K562 (cell line): ENCODE data around the gene RAE1. TPM values are rescaled to one million over a fixed set of nuclear protein-coding genes. Genes with fewer than 3 reads are reported as not detected.
A peak's percentile ranks its signal among the peaks of the same experiment; 100 is the strongest.

Experiments
- BACH1 ChIP-seq: fragments of 200-800 bp; sonication (Bioruptor generic); IDR thresholded peaks from 2 replicates; pipeline ENCODE4 v1.6.1; 2016; ENCODE audit warnings: missing genetic modification characterization, missing compliant biosample characterization
- BDP1 ChIP-seq: IDR thresholded peaks from 3 replicates; pipeline ENCODE4 v1.6.1; 2011; ENCODE audit not compliant: insufficient read length, insufficient read depth
- ESRRA ChIP-seq: fragments of 450-650 bp; IDR thresholded peaks from 2 replicates; pipeline ENCODE4 v1.6.1; 2014; ENCODE audit warnings: low read depth, mild to moderate bottlenecking, moderate library complexity, borderline replicate concordance
- HNRNPUL1 ChIP-seq: fragments of 200-400 bp; formaldehyde crosslinking; IDR thresholded peaks from 2 replicates; pipeline ENCODE4 v1.6.1; 2017; ENCODE audit warnings: low read length
- KDM4B ChIP-seq, 2 experiments: fragments of 450-650 bp in 1 of 2; sonication (generic) in 1 of 2; IDR thresholded peaks; 2 replicates each; pipeline ENCODE4 v1.6.1; 2016 to 2017; ENCODE audit warnings: borderline replicate concordance in 2 of 2, antibody characterized with exemption in 1 of 2, low read depth in 1 of 2, mild to moderate bottlenecking in 1 of 2
- MEIS2 ChIP-seq: fragments of 450-650 bp; IDR thresholded peaks from 2 replicates; pipeline ENCODE4 v1.6.1; 2014; ENCODE audit warnings: mild to moderate bottlenecking; ENCODE audit not compliant: partially characterized antibody
- NFE2L1 ChIP-seq: fragments of 450-650 bp; IDR thresholded peaks from 2 replicates; pipeline ENCODE4 v1.6.1; 2016; ENCODE audit warnings: missing genetic modification characterization, low read depth, mild to moderate bottlenecking, missing compliant biosample characterization, moderate library complexity, borderline replicate concordance
- NUFIP1 ChIP-seq: fragments of 450-650 bp; IDR thresholded peaks from 2 replicates; pipeline ENCODE4 v1.6.1; 2018; ENCODE audit not compliant: partially characterized antibody
- POLR2H ChIP-seq: IDR thresholded peaks from 2 replicates; pipeline ENCODE4 v1.6.1; 2016; ENCODE audit warnings: missing genetic modification characterization, low read depth, mild to moderate bottlenecking, control low read depth, missing compliant biosample characterization, moderate library complexity
- SRF ChIP-seq, 2 experiments: fragments of 250-450, 450-650 bp in 1 of 2; sonication (Bioruptor Pico) in 1 of 2; sonication (generic) in 1 of 2; formaldehyde crosslinking; IDR thresholded peaks; 2 replicates each; pipeline versions ENCODE4 v1.5.0 to v1.5.1; 2020 to 2022; ENCODE audit warnings: mild to moderate bottlenecking in 1 of 2, missing genetic modification reagents in 1 of 2
- ZNF124 ChIP-seq: sonication (generic); formaldehyde crosslinking; IDR thresholded peaks from 2 replicates; pipeline ENCODE4 v1.8.1; 2022; ENCODE audit warnings: missing genetic modification reagents
- polyA plus RNA-seq, 8 experiments: library from polyadenylated mRNA; depleted of rRNA in 4 of 8; stranded (reverse) in 5 of 8; unstranded in 3 of 8; fragments of >200 nt; fragmentation: Nextera tagmentation in 2 of 8; fragmentation: Illumina TruSeq in 1 of 8; extraction: Ambion mirVana in 2 of 8; extraction: Trizol in 1 of 8; gene quantifications; 2 replicates each; pipeline versions ENCODE4 v1.2.1 to v1.2.3, GENCODE V29; 2011 to 2014; ENCODE audit warnings: inconsistent platforms in 1 of 8, missing spikeins in 1 of 8
- total RNA-seq, 7 experiments: library from RNA; depleted of rRNA in 6 of 7; stranded (reverse); fragments of >200 nt in 6 of 7; fragmentation: Illumina TruSeq in 2 of 7; extraction: Trizol in 2 of 7; gene quantifications; 2 replicates each; pipeline versions ENCODE4 v1.2.1 to v1.2.3, GENCODE V29; 2011 to 2021; ENCODE audit warnings: low replicate concordance in 1 of 7
- TF ChIP-seq, protein P1 (sequence below), 2 experiments: fragments of 450-650 bp in 1 of 2; sonication (generic) in 1 of 2; formaldehyde crosslinking in 1 of 2; IDR thresholded peaks in 1 of 2; conservative IDR thresholded peaks in 1 of 2; 2 replicates each; pipeline versions ENCODE4 v1.6.1 to v1.8.1; 2016 to 2023; ENCODE audit warnings: mild to moderate bottlenecking in 2 of 2, moderate library complexity in 2 of 2, inconsistent platforms in 1 of 2, missing genetic modification reagents in 1 of 2
- TF ChIP-seq, protein P2 (sequence below): sonication (generic); formaldehyde crosslinking; IDR thresholded peaks from 2 replicates; pipeline ENCODE4 v1.9.0; 2022; ENCODE audit warnings: mild to moderate bottlenecking, missing genetic modification reagents
- TF ChIP-seq, protein P3 (sequence below): sonication (generic); formaldehyde crosslinking; IDR thresholded peaks from 2 replicates; pipeline ENCODE4 v1.8.1; 2023; ENCODE audit warnings: mild to moderate bottlenecking, missing genetic modification reagents, moderate library complexity

RAE1 gene
- total and polyA plus RNA-seq, 9 of the 15 experiments (the other 6 are each of a cell fraction or from before 2014, with no cell fraction given) = 33.7 to 248 (median 77.7) TPM

DNA sequence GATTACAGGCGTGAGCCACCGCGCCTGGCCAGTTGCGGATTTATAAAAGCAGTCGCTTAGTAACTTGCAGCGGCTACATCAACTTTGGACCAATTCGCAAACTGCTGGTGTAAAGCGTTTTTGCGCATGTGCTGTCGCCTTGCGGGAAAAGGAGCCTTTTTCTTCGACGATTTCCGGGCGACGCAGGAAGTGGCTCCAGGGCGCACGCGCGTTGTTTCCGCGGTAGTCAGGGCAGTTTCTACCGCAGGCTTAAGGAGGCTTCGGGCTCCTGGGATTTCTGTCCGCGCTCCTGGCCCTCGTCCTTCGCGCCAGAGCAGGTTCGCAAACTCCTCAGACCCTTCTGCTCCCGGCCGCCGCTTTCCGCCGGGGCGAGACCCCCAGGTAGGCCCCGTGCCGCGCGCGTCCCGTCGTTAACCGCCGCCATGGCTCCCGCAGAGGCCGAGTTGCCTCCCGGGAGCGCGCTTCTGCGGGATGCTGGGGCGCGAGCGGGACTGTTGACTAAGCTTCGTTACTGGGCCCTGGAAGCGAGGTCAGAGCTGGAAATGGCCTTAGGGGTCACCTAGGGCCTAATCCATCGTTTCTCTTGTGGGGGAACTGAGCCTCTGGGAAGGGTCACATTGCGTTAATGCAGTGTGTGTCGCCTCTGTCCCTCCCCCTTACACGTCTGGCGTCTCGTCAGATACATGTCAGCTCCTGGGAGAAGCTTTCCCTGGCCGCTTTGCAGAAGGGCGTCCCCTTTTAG, at the start of gene RAE1 (continued):
- TF ChIP-seq, protein P1, sequence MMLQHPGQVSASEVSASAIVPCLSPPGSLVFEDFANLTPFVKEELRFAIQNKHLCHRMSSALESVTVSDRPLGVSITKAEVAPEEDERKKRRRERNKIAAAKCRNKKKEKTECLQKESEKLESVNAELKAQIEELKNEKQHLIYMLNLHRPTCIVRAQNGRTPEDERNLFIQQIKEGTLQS (IDR thresholded peaks at IDR 0.05) = no peak
- TF ChIP-seq, protein P1 (CRISPR knock-in tag; conservative IDR thresholded peaks at IDR 0.05) = 0 out of 2 replicates have a peak, but pooled peaks have one; percentile 33
- no peak for TF ChIP-seq KDM4B (IDR thresholded peaks at IDR 0.05; ENCODE audit: borderline replicate concordance in 2 of 2, low read depth in 1 of 2)
- TF ChIP-seq NUFIP1 = no peak
- TF ChIP-seq BACH1 (tag) = no peak
- TF ChIP-seq NFE2L1 (tag) = no peak
- no peak for TF ChIP-seq BDP1
- no peak; the same call in 1 of the 2 replicates for TF ChIP-seq ESRRA
- TF ChIP-seq SRF (CRISPR knock-in tag; IDR thresholded peaks at IDR 0.05) = peak in 1 of 2 experiments; percentile 44; a peak in 1 of 4 replicates
- TF ChIP-seq, protein P2, sequence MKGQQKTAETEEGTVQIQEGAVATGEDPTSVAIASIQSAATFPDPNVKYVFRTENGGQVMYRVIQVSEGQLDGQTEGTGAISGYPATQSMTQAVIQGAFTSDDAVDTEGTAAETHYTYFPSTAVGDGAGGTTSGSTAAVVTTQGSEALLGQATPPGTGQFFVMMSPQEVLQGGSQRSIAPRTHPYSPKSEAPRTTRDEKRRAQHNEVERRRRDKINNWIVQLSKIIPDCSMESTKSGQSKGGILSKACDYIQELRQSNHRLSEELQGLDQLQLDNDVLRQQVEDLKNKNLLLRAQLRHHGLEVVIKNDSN (CRISPR knock-in tag) = no peak
- TF ChIP-seq ZNF124 (CRISPR knock-in tag) = no peak
- peak; percentile 32 for TF ChIP-seq MEIS2
- TF ChIP-seq, protein P3, sequence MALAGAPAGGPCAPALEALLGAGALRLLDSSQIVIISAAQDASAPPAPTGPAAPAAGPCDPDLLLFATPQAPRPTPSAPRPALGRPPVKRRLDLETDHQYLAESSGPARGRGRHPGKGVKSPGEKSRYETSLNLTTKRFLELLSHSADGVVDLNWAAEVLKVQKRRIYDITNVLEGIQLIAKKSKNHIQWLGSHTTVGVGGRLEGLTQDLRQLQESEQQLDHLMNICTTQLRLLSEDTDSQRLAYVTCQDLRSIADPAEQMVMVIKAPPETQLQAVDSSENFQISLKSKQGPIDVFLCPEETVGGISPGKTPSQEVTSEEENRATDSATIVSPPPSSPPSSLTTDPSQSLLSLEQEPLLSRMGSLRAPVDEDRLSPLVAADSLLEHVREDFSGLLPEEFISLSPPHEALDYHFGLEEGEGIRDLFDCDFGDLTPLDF (CRISPR knock-in tag) = 0 out of 2 replicates have a peak, but pooled peaks have one; percentile 24
- 0 out of 2 replicates have a peak, but pooled peaks have one; percentile 36 for TF ChIP-seq POLR2H (tag)
- no peak for TF ChIP-seq HNRNPUL1
